IPS-NIHi7 (cell line): ENCODE results near the gene SEMA3A.
A peak's percentile ranks its signal among the peaks of the same experiment; 100 is the strongest.

Experiments used
- DNase-seq: peaks from one replicate; pipeline ENCODE4 v3.0.0; 2012; ENCODE audit warnings: mixed read lengths; ENCODE audit errors: extremely low spot score

SEMA3A gene

GRCh38 chr7:84013616-84014240 is 180.9 kb downstream of the SEMA3A start:
- DNase-seq, result no peak

- no peak for DNase-seq
Measured at GRCh38 chr7:84009782-84010181, 184.8 kb downstream of the SEMA3A start.

GRCh38 chr7:84009051-84009450 is 185.5 kb downstream of the SEMA3A start:
- DNase-seq, result no peak

GRCh38 chr7:84003191-84003590 is 191.4 kb downstream of the SEMA3A start:
- no peak for DNase-seq

- DNase-seq, result no peak
Measured at GRCh38 chr7:84002348-84002747, 192.2 kb downstream of the SEMA3A start.

- no peak for DNase-seq
Measured at GRCh38 chr7:83996879-83997278, 197.7 kb downstream of the SEMA3A start.

- DNase-seq, result no peak
Measured at GRCh38 chr7:83987764-83988163, 206.8 kb downstream of the SEMA3A start.

GRCh38 chr7:83985821-83986220 is 208.8 kb downstream of the SEMA3A start:
- no peak for DNase-seq

GRCh38 chr7:83984591-83984990 is 210.0 kb downstream of the SEMA3A start:
- no peak for DNase-seq

- DNase-seq, result no peak
Measured at GRCh38 chr7:83984076-83984475, 210.5 kb downstream of the SEMA3A start.

- DNase-seq, result no peak
Measured at GRCh38 chr7:83983606-83984005, 211.0 kb downstream of the SEMA3A start.

- no peak for DNase-seq
Measured at GRCh38 chr7:83976302-83976701, 218.3 kb downstream of the SEMA3A start.

GRCh38 chr7:83970081-83970480 is 224.5 kb downstream of the SEMA3A start:
- no peak for DNase-seq

- no peak for DNase-seq
Measured at GRCh38 chr7:83964318-83964717, 230.3 kb downstream of the SEMA3A start.

GRCh38 chr7:83957333-83957732 is 237.3 kb downstream of the SEMA3A start:
- no peak for DNase-seq

- no peak for DNase-seq
Measured at GRCh38 chr7:83956104-83956503, 238.5 kb downstream of the SEMA3A start.

- no peak for DNase-seq
Measured at GRCh38 chr7:83952236-83952635, 242.4 kb downstream of the SEMA3A start.

GRCh38 chr7:83947260-83947659 is 247.3 kb downstream of the SEMA3A start:
- DNase-seq, result peak; percentile 75

- DNase-seq, result no peak
Measured at GRCh38 chr7:83946801-83947200, 247.8 kb downstream of the SEMA3A start.

GRCh38 chr7:83941300-83941699 is 253.3 kb downstream of the SEMA3A start:
- no peak for DNase-seq

GRCh38 chr7:83937930-83938329 is 256.7 kb downstream of the SEMA3A start:
- DNase-seq, result no peak

GRCh38 chr7:83936056-83936708 is 258.4 kb downstream of the SEMA3A start:
- peak; percentile 50 for DNase-seq

GRCh38 chr7:83934118-83934734 is 260.4 kb downstream of the SEMA3A start:
- DNase-seq, result no peak
